Activated T-cell treated with anti-CD3 and anti-CD28 coated beads for 48 hours (primary cell): ENCODE measurements around the gene SESN2.

Experiments
- DNase-seq: peaks from one replicate; pipeline ENCODE4 v3.0.0-alpha.2; 2020; ENCODE audit warnings: low read depth

SESN2 gene

GRCh38 chr1:28282426-28283407, 23.4 kb downstream of the SESN2 start:
- DNase-seq, result no peak

GRCh38 chr1:28286111-28286510, 26.8 kb downstream of the SESN2 start:
- DNase-seq, result no peak

GRCh38 chr1:28288487-28288886, 29.2 kb downstream of the SESN2 start:
- DNase-seq, result no peak

GRCh38 chr1:28290851-28291250, 31.5 kb downstream of the SESN2 start:
- no peak for DNase-seq

GRCh38 chr1:28291711-28292110, 32.4 kb downstream of the SESN2 start:
- DNase-seq, result no peak

GRCh38 chr1:28295936-28296335, 36.6 kb downstream of the SESN2 start:
- DNase-seq, result no peak

- DNase-seq, result no peak
Observed at GRCh38 chr1:28296401-28297261, 37.3 kb downstream of the SESN2 start.

GRCh38 chr1:28297826-28298225, 38.5 kb downstream of the SESN2 start:
- no peak for DNase-seq

GRCh38 chr1:28298438-28298837, 39.1 kb downstream of the SESN2 start:
- no peak for DNase-seq

- no peak for DNase-seq
Observed at GRCh38 chr1:28301368-28302174, 42.3 kb downstream of the SESN2 start.

- no peak for DNase-seq
Observed at GRCh38 chr1:28302247-28302646, 42.9 kb downstream of the SESN2 start.

- DNase-seq, result no peak
Observed at GRCh38 chr1:28306301-28306949, 47.1 kb downstream of the SESN2 start.

- no peak for DNase-seq
Observed at GRCh38 chr1:28308750-28309149, 49.4 kb downstream of the SESN2 start.

- no peak for DNase-seq
Observed at GRCh38 chr1:28309702-28310101, 50.4 kb downstream of the SESN2 start.

- DNase-seq, result no peak
Observed at GRCh38 chr1:28313702-28314546, 54.6 kb downstream of the SESN2 start.

- DNase-seq, result no peak
Observed at GRCh38 chr1:28314547-28314941, 55.2 kb downstream of the SESN2 start.

- DNase-seq, result no peak
Observed at GRCh38 chr1:28317014-28317413, 57.7 kb downstream of the SESN2 start.

- DNase-seq, result no peak
Observed at GRCh38 chr1:28322194-28322593, 62.9 kb downstream of the SESN2 start.

GRCh38 chr1:28323720-28324119, 64.4 kb downstream of the SESN2 start:
- DNase-seq, result no peak

- DNase-seq, result no peak
Observed at GRCh38 chr1:28326515-28326914, 67.2 kb downstream of the SESN2 start.

- peak; percentile 7 for DNase-seq
Observed at GRCh38 chr1:28326984-28327383, 67.7 kb downstream of the SESN2 start.
